Erythroblast (primary cell): ENCODE results near the gene PKP4.

Experiments
- GATA1 ChIP-seq: IDR thresholded peaks from 2 replicates; pipeline ENCODE4 v1.6.1; 2011; ENCODE audit warnings: low read depth, mild to moderate bottlenecking, control low read depth, low read length, moderate library complexity
- POLR2A ChIP-seq: IDR thresholded peaks from 2 replicates; pipeline ENCODE4 v1.6.1; 2011; ENCODE audit warnings: mild to moderate bottlenecking, low read length

GRCh38 chr2:158667586-158667985 lies 210.8 kb downstream of the PKP4 start:
- TF ChIP-seq POLR2A, result no peak
- no peak for TF ChIP-seq GATA1
